WERI-Rb-1 (cell line): ENCODE results near the gene SH3RF3.

Experiments
- DNase-seq: peaks from one replicate; pipeline ENCODE4 v3.0.0-alpha.2; 2020
- H3K27ac ChIP-seq: fragments of 250-450 bp; sonication (Bioruptor Pico); 2 replicates; pipeline ENCODE4 v1.5.1; 2020; ENCODE audit warnings: mild to moderate bottlenecking, moderate library complexity
- H3K27me3 ChIP-seq: fragments of 250-450 bp; sonication (Bioruptor Pico); 2 replicates; pipeline ENCODE4 v1.5.1; 2021; ENCODE audit warnings: mild to moderate bottlenecking, low read depth, moderate library complexity; ENCODE audit not compliant: insufficient read depth, severe bottlenecking
- H3K36me3 ChIP-seq: fragments of 250-450 bp; sonication (Bioruptor Pico); 2 replicates; pipeline ENCODE4 v1.5.1; 2020; ENCODE audit warnings: mild to moderate bottlenecking, moderate library complexity
- H3K4me3 ChIP-seq: 2 replicates; pipeline ENCODE4 v1.5.1; 2011; ENCODE audit warnings: low read depth, mild to moderate bottlenecking, control low read depth, low read length
- H3K9me3 ChIP-seq: fragments of 250-450 bp; sonication (Bioruptor Pico); 2 replicates; pipeline ENCODE4 v1.5.1; 2021; ENCODE audit warnings: mild to moderate bottlenecking, moderate library complexity; ENCODE audit not compliant: severe bottlenecking
- TF ChIP-seq, protein P1 (sequence below): IDR thresholded peaks from 2 replicates; pipeline ENCODE4 v1.5.1; 2011; ENCODE audit warnings: low read depth, mild to moderate bottlenecking, control low read depth, inconsistent platforms, low read length

The SH3RF3 gene

DNA sequence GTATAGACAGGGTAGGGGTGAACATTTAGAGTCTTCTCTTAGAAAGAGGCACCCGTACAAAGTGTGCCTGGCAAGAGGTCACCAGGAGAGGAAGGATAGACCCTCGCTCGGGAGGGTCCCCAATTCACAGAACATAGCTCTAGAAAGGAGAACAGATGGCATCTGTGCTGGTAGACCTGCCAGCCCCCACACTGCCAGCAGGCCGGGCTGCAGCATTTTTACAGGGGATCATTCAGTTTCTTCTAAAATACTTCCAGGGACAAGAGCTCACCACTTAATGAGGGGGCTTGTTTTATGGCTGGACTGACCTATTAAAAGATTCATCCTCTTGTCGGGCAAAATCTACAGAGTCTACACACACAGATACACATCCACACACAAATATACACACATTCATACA is 334.9 kb downstream of the SH3RF3 start:
- Histone ChIP-seq H3K4me3 (no peak overlapping the region), H3K27ac (no peak overlapping the region), H3K27me3 (no peaks in the 10 kb centered on the region), H3K36me3 (no peaks in the 10 kb centered on the region), H3K9me3 (no peaks in the 10 kb centered on the region)
- peak; percentile 2 for DNase-seq
- TF ChIP-seq, protein P1, sequence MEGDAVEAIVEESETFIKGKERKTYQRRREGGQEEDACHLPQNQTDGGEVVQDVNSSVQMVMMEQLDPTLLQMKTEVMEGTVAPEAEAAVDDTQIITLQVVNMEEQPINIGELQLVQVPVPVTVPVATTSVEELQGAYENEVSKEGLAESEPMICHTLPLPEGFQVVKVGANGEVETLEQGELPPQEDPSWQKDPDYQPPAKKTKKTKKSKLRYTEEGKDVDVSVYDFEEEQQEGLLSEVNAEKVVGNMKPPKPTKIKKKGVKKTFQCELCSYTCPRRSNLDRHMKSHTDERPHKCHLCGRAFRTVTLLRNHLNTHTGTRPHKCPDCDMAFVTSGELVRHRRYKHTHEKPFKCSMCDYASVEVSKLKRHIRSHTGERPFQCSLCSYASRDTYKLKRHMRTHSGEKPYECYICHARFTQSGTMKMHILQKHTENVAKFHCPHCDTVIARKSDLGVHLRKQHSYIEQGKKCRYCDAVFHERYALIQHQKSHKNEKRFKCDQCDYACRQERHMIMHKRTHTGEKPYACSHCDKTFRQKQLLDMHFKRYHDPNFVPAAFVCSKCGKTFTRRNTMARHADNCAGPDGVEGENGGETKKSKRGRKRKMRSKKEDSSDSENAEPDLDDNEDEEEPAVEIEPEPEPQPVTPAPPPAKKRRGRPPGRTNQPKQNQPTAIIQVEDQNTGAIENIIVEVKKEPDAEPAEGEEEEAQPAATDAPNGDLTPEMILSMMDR: no peak

DNA sequence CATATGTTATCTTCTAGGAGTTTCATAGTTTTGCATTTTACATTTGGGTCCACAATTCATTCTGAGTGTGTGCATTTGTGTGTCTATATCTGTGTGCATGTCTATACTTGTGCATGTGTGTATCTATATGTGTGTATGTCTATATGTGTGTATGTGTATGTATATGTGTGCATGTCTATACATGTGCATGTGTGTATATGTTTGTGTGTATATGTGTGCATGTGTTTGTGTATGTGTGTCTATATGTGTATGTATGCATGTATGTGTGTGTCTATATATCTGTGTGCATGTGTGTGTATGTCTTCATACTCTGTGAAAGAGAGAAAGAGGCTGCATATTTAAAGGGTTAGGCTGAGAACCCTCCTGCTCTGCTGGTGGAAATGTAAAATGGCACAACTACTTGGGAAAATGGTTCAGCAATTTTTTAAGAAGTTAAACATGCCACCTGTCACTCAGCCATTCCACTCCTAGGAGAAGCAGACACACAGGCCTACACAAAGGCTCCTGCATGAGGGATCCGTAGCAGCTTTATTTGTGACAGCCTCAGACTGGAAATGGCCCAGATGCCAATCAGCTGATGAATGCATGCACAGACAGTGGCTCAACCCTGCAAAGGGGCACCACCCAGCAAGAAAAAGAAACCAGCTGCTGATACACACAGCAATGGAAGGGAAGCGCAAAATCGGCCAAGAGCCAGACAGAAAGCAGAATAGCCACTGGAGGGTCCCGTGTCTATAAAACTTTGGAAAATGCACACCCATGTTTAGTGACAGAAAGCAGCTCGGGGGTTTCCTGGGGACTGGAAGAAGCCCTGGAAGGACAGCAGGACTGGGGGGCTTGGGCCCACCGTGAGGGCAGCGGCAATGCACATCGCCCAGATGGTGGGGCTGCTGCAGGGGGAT is 337.9 kb downstream of the SH3RF3 start:
- TF ChIP-seq, protein P1: no peak
- H3K27ac ChIP-seq: no peak overlapping the region
- DNase-seq: no peak
- no peaks in the 10 kb centered on the region for H3K9me3 ChIP-seq
- no peaks in the 10 kb centered on the region for H3K27me3 ChIP-seq
- no peak overlapping the region for H3K4me3 ChIP-seq
- H3K36me3 ChIP-seq: no peaks in the 10 kb centered on the region

DNA sequence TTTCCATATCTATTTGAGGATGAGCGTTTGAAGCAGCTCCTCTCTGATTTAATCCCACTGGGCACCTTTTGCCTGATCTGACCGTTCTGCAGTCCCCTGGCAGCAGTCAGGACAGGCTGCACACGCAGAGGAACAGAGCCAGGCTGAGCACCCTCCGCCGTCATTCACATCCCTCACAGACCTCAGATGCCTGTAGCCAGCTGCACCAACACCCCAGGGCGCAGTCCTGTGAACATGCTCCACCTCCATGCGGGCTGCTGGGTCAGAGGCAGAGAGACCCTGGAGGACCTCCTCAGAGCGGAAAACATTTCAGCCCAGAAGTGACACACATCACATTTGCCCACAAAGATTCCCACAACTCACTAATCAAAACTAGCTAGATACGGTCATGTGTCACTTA is 338.7 kb downstream of the SH3RF3 start:
- Histone ChIP-seq H3K9me3 (no peaks in the 10 kb centered on the region), H3K27ac (no peak overlapping the region), H3K36me3 (no peaks in the 10 kb centered on the region), H3K27me3 (no peaks in the 10 kb centered on the region), H3K4me3 (no peak overlapping the region)
- no peak for DNase-seq
- TF ChIP-seq, protein P1: no peak

DNA sequence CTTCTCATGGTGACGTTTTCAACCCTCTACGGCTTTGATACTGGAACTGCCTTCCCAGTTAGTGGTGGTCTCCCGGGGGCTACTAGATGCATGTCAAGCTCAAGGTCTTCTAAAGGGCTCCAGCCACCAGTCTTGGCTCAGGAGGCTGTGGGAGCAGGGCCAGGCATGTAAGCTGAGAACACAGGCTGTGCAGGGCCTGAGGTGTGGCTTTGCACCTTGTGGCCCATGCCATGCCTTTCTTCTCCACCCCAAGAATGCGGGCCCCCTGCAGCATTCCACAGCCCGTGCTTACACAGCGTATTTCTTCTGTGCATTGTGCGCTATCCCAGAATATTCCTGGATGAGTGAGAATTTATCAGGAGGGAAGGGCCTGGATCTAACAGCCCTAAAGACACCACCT is 339.9 kb downstream of the SH3RF3 start:
- H3K9me3 ChIP-seq: no peaks in the 10 kb centered on the region
- H3K4me3 ChIP-seq: no peak overlapping the region
- TF ChIP-seq, protein P1: no peak
- DNase-seq: no peak
- H3K36me3 ChIP-seq: no peaks in the 10 kb centered on the region
- H3K27ac ChIP-seq: no peak overlapping the region
- no peaks in the 10 kb centered on the region for H3K27me3 ChIP-seq

- H3K27ac ChIP-seq: peak overlapping the region; percentile 60
- TF ChIP-seq, protein P1: no peak
Observed at GRCh38 chr2:109471658-109472057, 342.7 kb downstream of the SH3RF3 start.

More at GRCh38 chr2:109471658-109472057, 342.7 kb downstream of the SH3RF3 start:
- Histone ChIP-seq H3K9me3 (no peaks in the 10 kb centered on the region), H3K27me3 (no peaks in the 10 kb centered on the region), H3K36me3 (no peaks in the 10 kb centered on the region), H3K4me3 (no peak overlapping the region)
- DNase-seq: peak; percentile 51
